HG03378 (cell line): ENCODE data around the gene HCN3.

Experiments used
- ATAC-seq: cut with Tn5 transposase; IDR thresholded peaks from one replicate; pipeline ENCODE4 v1.9.1; 2021; ENCODE audit warnings: mild to moderate bottlenecking, moderate library complexity; ENCODE audit not compliant: unreplicated experiment

The HCN3 gene

DNA sequence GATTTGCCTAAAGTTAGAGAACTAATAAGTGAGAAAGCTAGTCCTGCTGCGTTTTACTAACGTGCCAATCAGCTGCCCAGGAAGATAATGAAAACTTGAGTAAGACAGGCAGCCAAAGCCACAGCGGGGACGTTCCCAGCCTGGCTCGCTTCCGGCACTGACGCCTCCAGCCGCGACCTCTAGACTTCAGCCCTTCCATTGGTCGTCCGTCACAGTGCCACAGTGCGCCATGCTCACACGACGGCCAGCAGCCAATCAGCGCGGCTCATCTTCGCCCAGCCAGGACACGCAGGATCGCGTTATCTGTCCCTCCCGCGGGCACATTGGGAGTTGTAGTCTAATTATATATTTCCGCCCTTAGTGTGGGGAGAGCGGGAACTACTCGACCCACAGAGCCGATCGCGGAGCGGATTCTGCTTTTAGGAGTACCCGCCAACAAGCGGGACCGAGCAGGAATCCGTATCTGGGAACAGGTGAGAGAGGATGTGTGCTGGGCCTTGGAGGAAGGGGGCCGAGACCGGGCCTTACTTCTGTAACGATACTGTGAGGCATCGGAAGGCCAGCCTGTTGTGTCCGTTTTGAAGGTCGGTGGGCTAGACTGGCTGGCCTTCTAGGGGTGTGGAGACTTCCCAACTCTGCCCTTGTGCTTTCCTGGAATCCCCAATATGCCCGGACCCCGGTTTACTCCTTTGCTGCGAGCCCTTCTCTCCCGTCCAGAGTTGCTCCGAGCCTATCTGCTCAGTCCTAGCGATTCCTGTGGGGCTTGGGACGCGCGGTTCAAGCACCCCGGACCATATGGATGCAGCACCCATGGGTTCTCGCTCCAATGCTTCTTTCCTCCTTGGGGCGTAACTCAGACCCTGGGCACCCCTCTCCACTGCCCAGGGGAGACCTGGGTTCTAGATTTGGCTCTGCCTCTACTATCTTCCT is 31.5 kb downstream of the HCN3 start, which contains the start of gene FDPS:
FDPS (plus strand) TSS at position 374 of the 930 bp plus-strand sequence. CDS start 924 bp downstream, outside the sequence.
- peak; percentile 90 for ATAC-seq

DNA sequence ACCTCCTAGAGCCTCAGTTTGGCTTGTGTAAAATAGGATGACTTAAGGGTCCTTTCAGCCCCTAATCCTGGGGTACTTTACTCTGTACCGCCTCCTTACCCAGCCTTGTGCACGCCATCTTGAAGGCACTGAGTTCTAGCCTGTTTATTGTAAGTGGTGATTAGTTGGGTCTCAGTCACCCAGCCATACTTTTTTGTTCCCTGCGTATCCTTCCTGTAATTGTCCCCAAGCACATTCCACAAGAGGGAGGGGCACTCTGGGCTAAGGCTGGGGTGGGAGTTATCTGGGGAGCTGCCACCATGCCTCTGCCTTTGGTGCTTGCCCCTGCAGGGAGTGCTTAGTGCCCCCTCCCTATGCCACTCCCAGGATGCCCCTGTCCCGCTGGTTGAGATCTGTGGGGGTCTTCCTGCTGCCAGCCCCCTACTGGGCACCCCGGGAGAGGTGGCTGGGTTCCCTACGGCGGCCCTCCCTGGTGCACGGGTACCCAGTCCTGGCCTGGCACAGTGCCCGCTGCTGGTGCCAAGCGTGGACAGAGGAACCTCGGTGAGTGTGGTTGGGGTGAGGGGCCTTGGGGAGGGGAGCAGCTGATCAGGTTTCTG is 32.3 kb downstream of the HCN3 start:
- no peak for ATAC-seq

DNA sequence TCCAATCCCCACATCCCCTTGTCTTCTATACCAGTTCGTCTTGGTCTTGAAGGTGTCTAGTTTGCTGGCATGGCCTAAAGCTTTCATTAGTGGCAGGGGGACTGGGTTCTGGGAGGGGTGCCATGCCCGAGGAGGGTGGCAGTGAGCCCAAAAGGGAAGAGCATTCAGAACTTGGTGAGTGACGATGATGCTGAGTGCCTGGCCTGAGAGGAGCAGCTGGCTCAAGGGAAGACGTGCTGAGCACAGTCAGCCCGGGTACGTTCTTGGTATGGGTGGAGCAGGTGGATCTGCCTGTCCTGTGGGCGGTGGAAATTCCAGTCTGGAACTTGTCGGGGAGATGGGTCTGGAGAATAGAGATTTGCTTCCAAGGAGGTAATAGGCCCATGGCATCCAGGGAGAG is 36.0 kb downstream of the HCN3 start:
- ATAC-seq, result no peak

DNA sequence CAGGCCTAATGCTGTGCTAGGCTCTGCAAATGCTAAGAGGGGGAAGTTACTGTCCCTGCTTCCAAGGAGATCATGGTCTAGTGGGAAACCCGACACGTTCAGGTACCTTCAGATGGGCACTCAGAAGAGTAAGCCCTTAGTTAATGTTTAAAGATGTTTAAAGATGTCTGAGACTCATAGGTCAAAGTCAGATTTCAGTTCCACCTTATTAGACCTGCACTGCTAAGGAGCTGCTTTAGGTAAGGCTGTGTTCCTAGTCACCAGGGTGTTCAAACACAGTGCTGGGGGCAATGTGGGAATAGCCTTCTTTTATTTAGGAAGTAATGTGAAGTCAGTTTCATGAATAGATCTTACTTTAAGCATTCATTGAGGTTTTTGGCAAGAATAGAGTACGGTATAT is 39.7 kb downstream of the HCN3 start:
- no peak for ATAC-seq

DNA sequence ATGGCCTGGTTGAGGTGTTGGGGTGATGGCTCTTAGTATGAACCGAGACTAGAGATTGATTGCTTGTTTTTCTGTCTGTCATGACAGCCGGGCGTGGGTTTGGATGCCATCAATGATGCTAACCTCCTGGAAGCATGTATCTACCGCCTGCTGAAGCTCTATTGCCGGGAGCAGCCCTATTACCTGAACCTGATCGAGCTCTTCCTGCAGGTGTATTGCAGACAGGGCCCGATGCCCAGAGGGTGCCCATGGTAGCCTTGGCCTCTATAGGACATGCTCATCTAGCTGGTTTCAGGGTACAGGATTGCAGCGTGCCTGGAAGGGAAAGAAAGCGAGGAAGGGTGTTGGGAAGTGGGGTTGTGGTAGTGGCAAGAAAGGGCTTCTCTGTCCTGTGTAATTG is 40.8 kb downstream of the HCN3 start:
- ATAC-seq, result no peak

DNA sequence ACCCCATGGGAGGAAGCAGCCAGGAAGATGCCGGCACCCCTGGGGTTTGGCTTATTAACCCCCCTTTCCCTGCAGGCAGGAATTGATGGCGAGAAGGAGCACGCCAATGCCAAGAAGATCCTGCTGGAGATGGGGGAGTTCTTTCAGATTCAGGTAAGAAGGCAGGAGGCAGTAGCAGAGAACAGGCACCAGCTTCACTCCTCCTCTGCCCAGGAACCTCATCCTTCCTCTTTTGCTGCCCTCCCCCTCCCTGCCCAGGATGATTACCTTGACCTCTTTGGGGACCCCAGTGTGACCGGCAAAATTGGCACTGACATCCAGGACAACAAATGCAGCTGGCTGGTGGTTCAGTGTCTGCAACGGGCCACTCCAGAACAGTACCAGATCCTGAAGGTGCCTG is 42.3 kb downstream of the HCN3 start:
- no peak for ATAC-seq

DNA sequence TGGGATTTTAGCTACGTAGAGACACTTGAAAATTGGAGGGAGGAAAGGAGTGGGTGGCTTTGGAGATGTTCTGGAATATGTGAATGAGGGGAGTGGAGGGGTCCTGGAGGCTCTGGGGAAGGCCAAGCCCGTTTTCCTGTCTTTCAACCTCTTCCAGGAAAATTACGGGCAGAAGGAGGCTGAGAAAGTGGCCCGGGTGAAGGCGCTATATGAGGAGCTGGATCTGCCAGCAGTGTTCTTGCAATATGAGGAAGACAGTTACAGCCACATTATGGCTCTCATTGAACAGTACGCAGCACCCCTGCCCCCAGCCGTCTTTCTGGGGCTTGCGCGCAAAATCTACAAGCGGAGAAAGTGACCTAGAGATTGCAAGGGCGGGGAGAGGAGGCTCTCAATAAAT is 43.0 kb downstream of the HCN3 start:
- ATAC-seq, result no peak

DNA sequence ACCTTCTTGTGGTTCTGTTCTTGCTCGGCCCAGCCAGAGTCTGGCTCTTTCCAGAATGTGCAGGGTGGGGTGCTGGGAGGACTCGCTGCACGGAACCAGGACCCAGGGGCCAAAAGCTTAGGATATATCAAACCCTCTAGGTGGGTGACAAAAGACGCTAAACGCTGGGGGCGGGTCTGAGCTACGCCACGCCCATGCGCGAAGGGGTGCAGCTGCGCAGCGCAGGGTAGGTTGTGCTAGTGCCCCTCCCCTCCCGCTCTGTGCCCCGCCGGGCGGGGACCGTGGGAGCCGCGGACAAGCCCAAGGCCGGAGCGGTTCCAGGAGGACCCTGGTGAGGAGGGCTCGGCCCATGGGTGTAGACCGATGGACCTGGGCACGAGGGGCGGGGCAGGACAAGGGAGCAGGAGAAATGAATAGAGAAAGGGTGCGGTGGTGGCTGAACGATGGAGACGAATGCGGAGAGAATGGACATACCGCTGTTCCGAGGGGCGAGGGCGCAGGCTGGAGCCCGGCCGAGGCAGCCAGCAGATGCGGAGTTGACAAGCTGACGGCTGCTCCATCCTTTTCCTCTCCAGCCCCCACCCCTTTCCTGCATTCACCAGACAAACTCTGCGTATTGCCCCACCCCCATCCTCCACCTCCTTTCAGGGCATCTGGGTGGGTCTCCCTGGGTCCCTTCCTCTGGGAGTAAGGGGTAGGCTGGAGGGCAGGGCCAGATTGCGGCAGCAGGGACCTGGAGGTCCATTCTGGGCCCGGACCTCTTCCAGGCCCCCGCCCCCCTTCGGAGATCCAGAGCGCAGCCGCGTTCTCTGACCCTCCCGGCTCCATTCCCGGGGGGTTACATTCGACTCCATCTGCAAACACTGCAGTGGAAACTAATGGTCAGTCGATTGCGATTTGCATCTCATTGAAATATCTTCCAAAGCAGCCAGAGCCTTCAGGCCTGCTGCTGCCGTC is 43.7 kb downstream of the HCN3 start, which contains the start of gene RUSC1:
RUSC1 (plus strand) TSS at position 234 of the 957 bp plus-strand sequence. CDS start 880 bp downstream, outside the sequence.
- ATAC-seq, result no peak

DNA sequence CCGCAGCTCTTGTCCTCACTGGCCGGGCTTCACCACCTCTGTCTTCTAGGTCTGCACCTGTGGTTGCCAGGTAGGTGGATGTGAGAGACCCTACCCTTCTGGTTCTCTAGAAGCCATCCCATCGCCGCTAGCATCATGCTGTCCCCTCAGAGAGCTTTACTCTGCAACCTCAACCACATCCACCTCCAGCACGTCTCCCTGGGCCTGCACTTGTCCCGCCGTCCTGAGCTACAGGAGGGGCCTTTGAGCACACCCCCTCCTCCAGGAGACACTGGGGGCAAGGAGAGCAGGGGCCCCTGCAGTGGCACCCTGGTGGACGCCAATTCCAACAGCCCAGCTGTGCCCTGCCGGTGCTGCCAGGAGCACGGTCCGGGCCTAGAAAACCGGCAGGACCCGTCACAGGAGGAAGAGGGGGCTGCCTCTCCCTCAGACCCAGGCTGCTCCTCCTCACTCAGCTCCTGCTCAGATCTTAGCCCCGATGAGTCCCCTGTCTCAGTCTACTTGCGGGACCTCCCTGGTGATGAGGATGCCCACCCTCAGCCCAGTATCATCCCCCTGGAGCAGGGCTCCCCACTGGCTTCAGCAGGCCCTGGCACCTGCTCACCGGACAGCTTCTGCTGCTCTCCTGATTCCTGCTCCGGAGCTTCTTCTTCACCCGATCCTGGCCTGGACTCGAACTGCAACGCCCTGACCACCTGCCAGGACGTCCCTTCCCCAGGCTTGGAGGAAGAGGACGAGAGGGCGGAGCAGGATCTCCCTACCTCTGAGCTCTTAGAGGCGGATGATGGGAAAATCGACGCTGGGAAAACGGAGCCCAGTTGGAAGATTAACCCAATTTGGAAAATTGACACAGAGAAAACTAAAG is 44.6 kb downstream of the HCN3 start:
- ATAC-seq, result no peak

DNA sequence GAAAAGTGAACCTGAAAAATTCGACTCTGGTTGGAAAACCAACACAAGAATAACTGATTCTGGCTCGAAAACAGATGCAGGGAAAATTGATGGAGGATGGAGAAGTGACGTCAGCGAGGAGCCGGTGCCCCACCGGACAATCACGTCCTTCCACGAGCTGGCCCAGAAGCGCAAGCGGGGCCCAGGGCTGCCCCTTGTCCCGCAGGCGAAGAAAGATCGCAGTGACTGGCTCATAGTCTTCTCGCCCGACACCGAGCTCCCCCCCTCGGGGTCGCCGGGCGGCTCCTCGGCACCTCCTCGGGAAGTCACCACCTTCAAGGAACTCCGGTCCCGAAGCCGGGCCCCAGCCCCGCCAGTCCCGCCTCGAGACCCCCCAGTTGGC is 45.3 kb downstream of the HCN3 start:
- ATAC-seq, result no peak

DNA sequence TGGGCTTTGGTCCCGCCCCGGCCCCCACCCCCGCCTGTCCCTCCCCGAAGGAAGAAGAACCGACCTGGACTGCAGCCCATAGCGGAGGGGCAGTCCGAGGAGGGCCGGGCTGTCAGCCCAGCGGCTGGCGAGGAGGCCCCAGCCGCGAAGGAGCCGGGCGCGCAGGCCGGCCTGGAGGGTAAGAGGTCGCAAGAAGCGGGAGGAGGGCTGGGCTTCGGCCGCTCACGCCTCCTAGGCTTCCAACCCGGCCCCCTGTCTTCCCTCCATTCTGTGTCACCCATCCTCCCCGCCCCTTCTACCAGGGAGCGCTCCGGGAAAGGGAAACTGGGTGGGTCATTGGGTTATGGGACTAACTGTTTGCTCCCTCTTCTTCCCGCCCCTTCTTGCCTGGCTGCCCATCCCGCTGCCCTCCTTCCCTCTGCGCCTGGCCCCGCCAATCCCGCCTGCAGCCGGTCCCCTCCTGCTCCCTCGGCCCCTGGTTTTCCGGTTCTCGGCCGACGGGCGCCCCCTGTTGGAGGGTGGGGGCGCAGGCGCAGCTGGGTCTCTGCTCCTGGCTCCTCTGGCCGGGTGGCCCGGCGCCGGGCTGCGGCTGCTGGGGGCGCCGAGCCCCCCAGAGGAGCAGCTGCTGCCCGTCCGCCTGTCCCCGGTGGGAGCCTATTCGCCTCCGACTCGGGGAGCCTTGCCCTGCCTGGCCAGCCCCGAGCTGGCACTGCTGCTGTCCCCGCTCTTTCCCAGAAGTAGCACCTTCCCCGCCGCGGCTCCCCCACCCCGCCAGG is 45.9 kb downstream of the HCN3 start:
- no peak for ATAC-seq

DNA sequence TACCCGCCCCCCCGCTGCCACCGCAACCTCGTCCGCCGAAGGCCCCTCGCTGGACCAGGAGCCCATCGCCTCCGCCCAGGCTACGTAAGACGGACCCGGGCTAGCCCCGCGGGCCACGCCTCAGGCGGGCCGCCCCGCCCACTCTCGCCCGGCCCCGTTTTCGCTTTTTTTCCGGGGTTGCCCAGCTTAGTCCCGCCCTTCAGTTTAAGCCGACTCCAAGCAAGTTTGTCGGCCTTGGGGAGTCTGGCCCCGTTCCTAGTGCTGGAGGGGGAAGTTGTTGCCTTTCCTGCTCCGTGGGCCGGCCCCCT is 46.4 kb downstream of the HCN3 start:
- peak; percentile 2 for ATAC-seq

DNA sequence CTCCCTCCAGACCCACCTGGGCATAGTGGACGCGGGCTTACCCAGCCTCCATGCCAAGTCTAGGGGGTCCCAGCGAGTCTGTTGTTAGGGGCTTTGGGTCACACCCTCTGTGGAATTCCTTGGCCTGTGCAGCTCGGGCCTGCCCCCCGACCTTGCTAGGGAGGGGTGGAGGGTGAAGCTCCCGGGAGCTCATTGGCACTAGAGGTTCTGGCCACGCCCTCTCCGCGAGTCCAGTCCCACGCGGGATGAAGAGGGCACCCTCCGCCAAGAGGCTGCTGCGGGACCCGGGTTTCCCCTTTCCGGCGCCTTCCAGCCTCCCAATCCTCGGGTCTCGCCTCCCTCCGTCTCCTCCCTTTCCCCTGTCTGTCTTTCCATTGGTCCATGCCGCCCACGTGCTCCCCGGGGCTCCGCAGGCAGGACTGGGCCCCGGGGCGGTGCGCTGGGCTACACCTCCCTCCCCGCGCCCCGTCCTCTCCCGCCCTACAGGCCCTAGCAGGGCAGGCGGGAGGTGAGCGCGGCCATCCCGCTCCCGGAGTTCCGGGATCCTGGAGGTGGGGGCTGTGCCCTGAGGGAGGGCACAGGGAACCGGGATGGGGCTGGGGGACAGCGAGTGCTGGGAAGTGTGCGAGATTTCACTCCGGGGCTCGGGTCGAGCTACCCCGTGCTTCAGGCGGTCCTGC is 46.9 kb downstream of the HCN3 start:
- peak; percentile 50 for ATAC-seq

DNA sequence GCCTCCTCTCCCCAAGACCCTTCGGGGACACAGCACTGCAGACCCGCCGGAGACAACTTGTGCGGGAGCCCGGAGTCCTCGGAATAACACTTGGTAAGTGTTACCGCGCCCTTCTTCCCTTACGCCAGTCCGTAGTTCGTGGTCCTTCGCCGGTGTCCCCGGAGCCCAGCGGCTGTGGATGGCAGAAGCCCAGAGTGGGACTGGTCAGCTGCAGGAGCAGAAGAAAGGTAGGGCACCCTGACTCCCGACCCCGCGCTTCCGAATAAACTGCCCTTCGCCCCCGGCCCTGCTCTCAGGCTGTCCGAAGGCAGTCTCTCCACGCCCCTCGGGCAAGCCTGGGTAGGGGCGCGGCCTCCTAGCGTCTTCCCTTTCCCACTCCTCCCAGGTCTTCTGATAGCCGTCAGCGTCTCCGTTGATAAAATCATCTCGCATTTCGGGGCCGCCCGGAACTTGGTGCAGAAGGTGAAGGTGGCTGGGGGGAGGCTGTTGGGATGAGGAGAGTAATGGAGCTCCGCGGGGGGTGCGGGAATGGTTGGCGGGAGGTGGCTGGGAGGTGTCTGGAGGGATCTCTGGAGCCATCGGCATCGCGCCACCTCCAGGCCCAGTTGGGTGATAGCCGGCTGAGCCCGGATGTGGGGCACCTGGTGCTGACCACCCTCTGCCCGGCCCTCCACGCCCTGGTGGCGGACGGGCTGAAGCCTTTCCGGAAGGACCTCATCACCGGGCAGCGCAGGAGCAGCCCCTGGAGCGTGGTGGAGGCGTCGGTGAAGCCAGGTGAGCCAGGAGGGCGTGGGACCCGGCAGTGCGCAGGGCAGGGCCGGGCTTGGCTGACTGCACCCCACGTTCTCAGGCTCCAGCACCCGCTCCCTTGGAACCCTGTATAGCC is 47.7 kb downstream of the HCN3 start:
- ATAC-seq, result no peak

DNA sequence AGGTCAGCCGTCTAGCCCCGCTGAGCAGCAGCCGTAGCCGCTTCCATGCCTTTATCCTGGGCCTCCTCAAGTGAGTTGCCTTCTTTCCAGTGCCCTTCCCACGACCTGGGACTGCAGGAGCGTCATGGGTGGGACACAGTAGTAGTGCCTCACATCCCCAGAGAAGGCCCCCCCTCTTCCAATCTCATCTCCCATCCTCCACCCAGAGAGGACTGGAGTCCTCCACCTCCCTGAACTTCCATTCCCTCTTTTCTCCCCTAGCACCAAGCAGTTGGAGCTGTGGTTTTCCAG is 48.3 kb downstream of the HCN3 start:
- ATAC-seq, result no peak

DNA sequence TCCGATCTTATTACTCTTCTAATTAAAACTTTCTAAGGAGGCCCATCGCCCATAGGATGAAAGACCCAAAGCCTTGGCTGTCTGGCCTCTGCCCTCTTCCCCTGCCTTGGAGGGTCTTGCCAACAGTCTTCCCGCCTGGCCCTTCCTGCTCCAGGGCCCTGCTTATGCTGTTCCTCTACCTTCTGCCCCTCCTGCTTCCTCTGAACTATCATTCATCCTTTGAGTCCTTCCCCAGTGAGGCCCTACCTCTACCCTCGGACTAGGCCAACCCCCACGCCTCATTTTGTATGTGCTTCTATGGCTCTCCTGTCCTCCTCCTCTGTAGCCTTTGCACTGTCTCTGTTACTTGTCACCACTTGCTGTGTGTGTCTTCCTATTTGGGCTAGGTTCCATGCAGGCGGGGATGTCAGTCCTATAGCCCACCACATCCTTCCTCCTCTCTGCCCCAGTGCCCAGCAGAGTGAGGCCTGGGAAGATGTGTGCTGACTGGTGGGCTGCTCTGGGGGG is 48.8 kb downstream of the HCN3 start:
- no peak for ATAC-seq

DNA sequence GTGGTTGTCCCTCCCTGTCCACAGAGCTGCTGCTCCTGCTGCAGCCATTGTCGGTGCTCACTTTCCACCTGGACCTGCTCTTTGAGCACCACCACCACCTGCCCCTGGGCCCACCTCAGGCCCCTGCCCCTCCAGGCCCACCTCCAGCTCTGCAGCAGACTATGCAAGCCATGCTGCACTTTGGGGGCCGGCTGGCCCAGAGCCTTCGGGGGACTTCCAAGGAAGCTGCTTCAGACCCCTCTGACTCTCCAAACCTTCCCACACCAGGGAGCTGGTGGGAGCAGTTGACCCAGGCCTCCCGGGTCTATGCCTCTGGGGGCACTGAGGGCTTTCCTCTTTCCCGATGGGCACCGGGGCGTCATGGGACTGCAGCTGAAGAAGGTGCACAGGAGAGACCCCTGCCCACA is 49.4 kb downstream of the HCN3 start:
- no peak for ATAC-seq

DNA sequence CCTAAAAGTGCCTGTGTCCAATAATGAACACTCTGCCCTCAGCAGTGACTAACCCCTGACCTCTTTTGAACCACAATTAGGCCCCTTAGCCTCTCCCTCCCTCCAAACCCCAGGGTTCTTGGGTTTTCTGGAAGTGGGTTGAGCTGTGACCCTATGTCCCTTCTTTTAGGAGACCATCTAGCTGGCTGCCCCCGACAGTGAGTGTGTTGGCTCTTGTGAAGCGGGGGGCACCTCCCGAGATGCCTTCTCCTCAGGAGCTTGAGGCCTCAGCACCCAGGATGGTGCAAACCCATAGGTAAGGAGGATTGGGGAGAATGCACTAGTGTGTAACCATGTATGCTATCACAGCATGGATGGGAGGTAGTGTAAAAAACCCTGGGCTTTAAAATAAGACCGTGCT is 50.7 kb downstream of the HCN3 start:
- no peak for ATAC-seq
